Activated gamma-delta T cell treated with anti-CD3 and anti-CD28 coated beads, Interleukin-2, amount 50 U/mL, for 16 hours (primary cell): ENCODE results near the gene GPX7.
"Not testable (repeated sequence)": the region's sequence is repeated elsewhere in the genome, so short reads cannot be mapped to it uniquely, and the experiment has no call there.

ENCODE experiments used
- DNase-seq: peaks from one replicate; pipeline ENCODE4 v3.0.0-alpha.2; 2020; ENCODE audit warnings: low read depth

Gene GPX7

GRCh38 chr1:52601991-52602855 lies at the start of gene GPX7:
Gene GPX7, plus strand, starts transcription at chr1:52602371. Its CDS starts 39 bp downstream, at chr1:52602410.
- peak; percentile 38 for DNase-seq

GRCh38 chr1:52552505-52553361 lies 49.4 kb upstream of the GPX7 start, which contains the start of gene TUT4:
Gene TUT4, minus strand, starts transcription at chr1:52553092. Its CDS starts 26,812 bp downstream, at chr1:52526280.
- DNase-seq: peak; percentile 56

GRCh38 chr1:52553362-52554266 lies 48.6 kb upstream of the GPX7 start:
- DNase-seq: peak; percentile 85

- DNase-seq: no peak
Observed at GRCh38 chr1:52554267-52554640, 47.9 kb upstream of the GPX7 start.

GRCh38 chr1:52554756-52555155 lies 47.4 kb upstream of the GPX7 start:
- no peak for DNase-seq

GRCh38 chr1:52556641-52557360 lies 45.4 kb upstream of the GPX7 start:
- no peak for DNase-seq

- no peak for DNase-seq
Observed at GRCh38 chr1:52558941-52559340, 43.2 kb upstream of the GPX7 start.

- DNase-seq: no peak
Observed at GRCh38 chr1:52559875-52560274, 42.3 kb upstream of the GPX7 start.

- no peak for DNase-seq
Observed at GRCh38 chr1:52562766-52563165, 39.4 kb upstream of the GPX7 start.

- no peak for DNase-seq
Observed at GRCh38 chr1:52567943-52568342, 34.2 kb upstream of the GPX7 start.

GRCh38 chr1:52569449-52570210 lies 32.5 kb upstream of the GPX7 start:
- DNase-seq: no peak

- DNase-seq: no peak
Observed at GRCh38 chr1:52571783-52572182, 30.4 kb upstream of the GPX7 start.

GRCh38 chr1:52572387-52572786 lies 29.8 kb upstream of the GPX7 start:
- no peak for DNase-seq

- no peak for DNase-seq
Observed at GRCh38 chr1:52574594-52574993, 27.6 kb upstream of the GPX7 start.

GRCh38 chr1:52576074-52576473 lies 26.1 kb upstream of the GPX7 start:
- no peak for DNase-seq

- not testable (repeated sequence) for DNase-seq
Observed at GRCh38 chr1:52578066-52578465, 24.1 kb upstream of the GPX7 start.

GRCh38 chr1:52579415-52579814 lies 22.8 kb upstream of the GPX7 start:
- no peak for DNase-seq

- DNase-seq: no peak
Observed at GRCh38 chr1:52580283-52580682, 21.9 kb upstream of the GPX7 start.

GRCh38 chr1:52582116-52582696 lies 20.0 kb upstream of the GPX7 start:
- DNase-seq: no peak

GRCh38 chr1:52585474-52585873 lies 16.7 kb upstream of the GPX7 start:
- no peak for DNase-seq
